ENCODE measurements around the gene CTNND2.
"Not testable (repeated sequence)": the region's sequence is repeated elsewhere in the genome, so short reads cannot be mapped to it uniquely, and the experiment has no call there.

CTNND2 gene

GRCh38 chr5:11146171-11146570 is 758.1 kb downstream of the CTNND2 start:
- DNase-seq, result no peak

GRCh38 chr5:11143456-11144267 is 760.6 kb downstream of the CTNND2 start:
- no peak for DNase-seq

- DNase-seq, result no peak
Measured at GRCh38 chr5:11139217-11139865, 764.9 kb downstream of the CTNND2 start.

GRCh38 chr5:11130131-11130530 is 774.1 kb downstream of the CTNND2 start:
- DNase-seq, result no peak

- no peak for DNase-seq
Measured at GRCh38 chr5:11128021-11128420, 776.2 kb downstream of the CTNND2 start.

GRCh38 chr5:11126844-11127243 is 777.4 kb downstream of the CTNND2 start:
- no peak for DNase-seq

- no peak for DNase-seq
Measured at GRCh38 chr5:11121885-11122284, 782.4 kb downstream of the CTNND2 start.

GRCh38 chr5:11110128-11110527 is 794.1 kb downstream of the CTNND2 start:
- DNase-seq, result no peak

GRCh38 chr5:11105696-11106095 is 798.5 kb downstream of the CTNND2 start:
- DNase-seq, result no peak

- no peak for DNase-seq
Measured at GRCh38 chr5:11104651-11105112, 799.6 kb downstream of the CTNND2 start.

GRCh38 chr5:11104210-11104609 is 800.0 kb downstream of the CTNND2 start:
- no peak for DNase-seq

- DNase-seq, result no peak
Measured at GRCh38 chr5:11084111-11084510, 820.1 kb downstream of the CTNND2 start.

GRCh38 chr5:11082404-11082945 is 821.8 kb downstream of the CTNND2 start:
- DNase-seq, result no peak

GRCh38 chr5:11076945-11077613 is 827.2 kb downstream of the CTNND2 start:
- no peak for DNase-seq

GRCh38 chr5:11075035-11075805 is 829.0 kb downstream of the CTNND2 start:
- no peak for DNase-seq

GRCh38 chr5:11072568-11072967 is 831.7 kb downstream of the CTNND2 start:
- DNase-seq, result no peak

- DNase-seq, result no peak
Measured at GRCh38 chr5:11072076-11072475, 832.2 kb downstream of the CTNND2 start.

- no peak for DNase-seq
Measured at GRCh38 chr5:11069041-11069440, 835.2 kb downstream of the CTNND2 start.

GRCh38 chr5:11065723-11066122 is 838.5 kb downstream of the CTNND2 start:
- DNase-seq, result not testable (repeated sequence)

GRCh38 chr5:11064763-11065450 is 839.3 kb downstream of the CTNND2 start:
- no peak for DNase-seq

- DNase-seq, result no peak
Measured at GRCh38 chr5:11062397-11062796, 841.8 kb downstream of the CTNND2 start.

- no peak for DNase-seq
Measured at GRCh38 chr5:11056560-11056959, 847.7 kb downstream of the CTNND2 start.
